ENCODE data around the gene EFHC1. TPM values are rescaled to one million over a fixed set of nuclear protein-coding genes. Genes with fewer than 3 reads are reported as not detected.

The EFHC1 gene
- polyA plus RNA-seq, 4 donors, result 48.8 to 59.9 (median 52.0) TPM

DNA sequence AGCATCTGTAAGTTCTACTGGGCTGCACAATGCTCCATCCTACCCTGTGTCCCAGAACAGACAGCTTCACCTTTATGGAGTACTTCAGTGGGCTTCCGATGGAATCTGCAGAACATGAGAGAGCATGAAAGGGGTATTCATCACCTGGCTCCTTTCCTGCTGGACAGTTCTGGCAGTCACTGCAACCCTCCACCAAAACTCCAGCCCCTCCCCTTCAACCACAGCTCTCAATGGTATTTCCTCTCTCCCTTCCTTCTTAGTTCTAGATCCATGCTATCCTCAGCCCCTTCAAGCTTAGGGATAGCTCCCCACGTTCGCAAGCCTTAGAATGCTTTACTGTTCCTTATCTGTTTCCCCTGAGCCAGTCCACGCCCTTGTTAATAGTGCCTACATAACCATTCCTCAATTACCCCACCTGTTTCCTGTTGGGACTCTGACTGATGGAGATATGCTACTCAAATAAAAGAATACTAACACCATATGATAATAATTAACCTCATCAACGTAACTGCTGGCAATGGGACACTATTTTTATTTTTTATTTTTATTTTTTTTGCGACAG is 130.0 kb downstream of the EFHC1 start:
- DNase-seq (ENCODE audit: low read depth in 4 of 4, low spot score in 3 of 4), result no peak

DNA sequence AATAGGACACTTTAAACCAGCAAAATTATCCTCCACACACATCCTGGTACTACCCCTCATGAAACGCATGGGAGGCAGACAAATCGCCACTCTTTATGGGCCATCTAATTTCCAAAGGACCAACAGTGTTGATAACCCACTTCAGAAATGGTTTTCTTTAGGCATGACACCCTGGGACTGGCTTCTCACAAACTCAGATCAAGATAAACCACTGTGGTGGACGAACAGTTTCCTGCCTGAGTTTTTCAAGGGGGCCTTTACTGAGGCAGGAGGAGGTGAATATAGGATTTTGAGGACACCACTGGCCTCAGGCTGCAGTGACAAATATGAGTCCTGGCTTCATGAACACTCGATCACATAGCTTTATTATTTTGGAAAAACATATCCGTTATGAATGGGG is 130.7 kb downstream of the EFHC1 start:
- DNase-seq (ENCODE audit: low read depth in 4 of 4, low spot score in 3 of 4), result no peak

DNA sequence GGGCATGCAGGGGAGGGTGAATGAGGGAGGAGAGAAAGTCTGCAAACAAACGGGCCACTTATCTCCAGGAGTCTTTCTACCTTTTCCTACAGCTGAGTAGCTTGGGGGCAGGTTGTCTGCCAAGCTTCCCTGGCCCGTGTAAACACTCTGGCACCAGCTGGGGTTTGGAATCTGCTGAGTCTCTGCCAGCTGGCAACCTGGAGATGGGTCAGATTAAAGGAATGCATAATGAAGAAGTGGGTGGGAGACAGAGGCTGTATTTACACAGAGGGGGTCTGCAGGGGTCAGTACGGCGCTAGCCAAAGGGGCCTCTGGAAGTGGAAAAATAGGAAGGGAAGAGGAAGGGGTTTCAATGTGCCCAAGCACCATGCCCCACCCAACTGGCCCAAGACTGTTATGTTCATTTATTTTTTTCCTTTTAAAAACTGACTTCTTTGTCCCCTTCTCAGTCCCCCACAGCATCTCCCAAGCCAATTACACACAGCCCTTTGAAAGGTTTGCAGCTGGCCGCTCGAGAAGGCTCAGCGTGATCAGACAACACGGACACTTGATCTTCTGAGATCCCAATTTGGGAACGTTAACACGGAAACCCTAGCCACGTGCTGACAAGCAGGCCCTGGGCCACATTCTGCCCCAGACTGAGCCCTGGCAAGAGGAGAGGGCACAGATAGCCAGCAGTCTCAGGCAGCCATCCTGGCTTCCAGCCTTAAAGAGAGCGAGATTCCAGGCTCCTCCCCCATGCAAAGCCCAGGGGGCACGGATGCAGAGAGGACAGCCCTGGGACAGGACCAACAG is 131.5 kb downstream of the EFHC1 start:
- DNase-seq (ENCODE audit: low read depth in 4 of 4, low spot score in 3 of 4), result peak in 1 of 4 donors; percentile 36

DNA sequence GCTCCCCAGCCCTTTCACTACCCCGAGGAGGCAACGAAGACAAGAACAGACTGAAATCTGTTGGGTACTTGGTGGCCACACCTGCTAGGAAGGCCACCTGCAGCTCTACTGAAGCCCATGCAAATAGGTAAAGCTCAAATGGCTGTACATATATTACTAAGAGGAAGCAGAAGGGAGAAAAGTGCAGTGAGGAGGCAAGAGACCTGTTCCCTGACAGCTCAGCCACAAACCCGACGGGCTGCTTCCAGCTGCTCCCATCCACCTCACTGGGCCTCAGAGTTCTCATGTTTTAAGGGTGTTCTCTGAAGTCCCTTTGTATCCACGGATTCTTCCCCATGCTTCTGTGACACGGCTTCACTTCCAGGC is 132.1 kb downstream of the EFHC1 start:
- no peak for DNase-seq (ENCODE audit: low read depth in 4 of 4, low spot score in 3 of 4)

DNA sequence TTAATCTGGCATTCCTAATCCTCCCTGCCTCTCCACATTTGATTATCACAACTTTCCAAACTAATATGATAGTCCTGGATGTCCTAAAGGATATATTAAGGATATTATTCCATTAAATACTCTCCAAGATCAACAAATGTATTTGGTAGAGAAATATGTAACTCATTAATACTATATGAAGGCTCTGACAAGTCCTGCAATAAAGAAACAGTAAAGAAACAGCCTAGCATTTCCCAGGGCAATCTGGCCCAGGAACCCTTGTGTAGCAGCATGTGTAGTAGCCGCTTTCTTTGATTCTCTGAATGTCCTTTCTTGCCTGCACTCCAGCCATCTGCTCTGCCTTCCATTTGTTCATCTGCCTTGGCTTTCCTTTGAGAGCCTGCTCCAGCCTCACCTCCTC is 133.0 kb downstream of the EFHC1 start:
- no peak for DNase-seq (ENCODE audit: low read depth in 4 of 4, low spot score in 3 of 4)

DNA sequence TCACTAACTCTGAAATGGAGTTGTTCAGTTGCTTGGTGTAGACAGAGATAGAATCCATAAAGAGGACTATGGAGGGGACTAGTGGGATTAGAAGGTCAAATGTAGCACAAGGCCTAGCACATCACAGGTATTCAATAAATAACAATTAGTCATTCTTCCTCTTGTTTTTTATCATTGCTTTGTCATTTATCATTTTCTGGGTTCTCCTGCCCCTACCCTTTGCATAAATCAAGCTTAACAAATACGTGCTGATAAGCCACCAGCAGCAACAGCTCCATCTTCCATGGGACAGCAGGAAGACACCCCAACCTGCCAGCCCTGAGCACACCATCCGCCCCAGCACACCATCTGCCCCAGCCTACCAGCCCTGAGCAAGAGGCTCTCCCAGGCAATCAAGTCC is 133.6 kb downstream of the EFHC1 start:
- DNase-seq (ENCODE audit: low read depth in 4 of 4, low spot score in 3 of 4), result no peak

DNA sequence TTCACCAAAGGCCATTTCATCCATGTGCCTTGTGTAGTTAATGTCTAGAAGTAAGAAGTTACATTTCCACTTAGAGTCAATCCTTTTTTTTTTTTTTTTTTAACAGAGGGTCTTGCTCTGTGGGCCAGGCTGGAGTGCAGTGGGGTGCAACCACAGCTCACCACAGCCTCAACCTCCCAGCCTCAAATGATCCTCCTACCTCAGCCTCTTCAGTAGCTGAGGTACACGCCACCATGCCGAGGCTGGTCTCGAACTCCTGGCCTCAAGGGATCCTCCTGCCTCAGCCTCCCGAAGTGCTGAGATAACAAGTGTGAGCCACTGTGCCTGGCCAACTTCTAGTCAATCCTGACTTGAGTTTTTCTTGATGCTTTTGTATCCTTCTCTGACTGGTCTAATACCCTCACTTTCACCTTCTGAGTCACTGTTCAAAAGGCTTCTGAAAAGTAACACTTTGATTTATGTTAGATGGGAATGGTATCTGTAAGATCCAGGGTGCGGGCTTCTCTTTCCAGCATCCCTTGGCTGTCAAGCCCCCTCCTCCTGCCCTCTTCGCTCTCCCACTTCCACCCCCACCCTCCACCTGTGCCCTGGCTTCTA is 134.6 kb downstream of the EFHC1 start:
- no peak for DNase-seq (ENCODE audit: low read depth in 4 of 4, low spot score in 3 of 4)

DNA sequence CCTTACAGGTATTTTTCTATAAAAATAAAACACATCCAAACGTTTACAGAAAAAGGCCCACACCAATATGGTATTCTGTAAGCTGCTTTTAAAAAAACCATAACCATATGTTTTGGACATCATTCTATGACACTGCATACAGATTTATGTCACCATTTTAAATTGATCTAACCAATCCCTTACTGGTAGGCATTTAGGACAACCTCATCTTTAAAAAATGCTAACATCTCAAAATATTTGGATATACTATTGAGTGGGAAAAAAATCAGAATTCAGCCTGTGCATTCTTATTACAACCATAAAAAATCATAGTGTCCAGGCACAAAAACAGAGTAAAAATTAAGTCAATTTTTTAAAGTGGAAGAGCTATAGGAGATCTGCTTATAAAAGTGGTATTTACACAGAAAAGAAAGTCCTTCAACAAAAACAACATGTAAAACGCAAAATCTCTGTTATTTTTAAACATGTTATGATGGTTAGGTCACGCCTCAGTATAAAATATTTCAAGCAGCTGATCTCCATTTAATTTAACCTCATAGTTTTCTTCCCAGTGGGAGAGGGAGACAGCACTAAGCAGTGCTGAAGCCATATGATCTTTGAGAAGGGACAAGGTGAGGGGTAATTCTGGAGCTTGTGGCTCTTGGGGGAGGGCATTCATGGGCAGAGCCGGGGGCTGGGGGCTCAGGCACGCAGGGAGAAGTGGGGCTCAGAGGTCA is 135.5 kb downstream of the EFHC1 start:
- no peak for DNase-seq (ENCODE audit: low read depth in 4 of 4, low spot score in 3 of 4)

DNA sequence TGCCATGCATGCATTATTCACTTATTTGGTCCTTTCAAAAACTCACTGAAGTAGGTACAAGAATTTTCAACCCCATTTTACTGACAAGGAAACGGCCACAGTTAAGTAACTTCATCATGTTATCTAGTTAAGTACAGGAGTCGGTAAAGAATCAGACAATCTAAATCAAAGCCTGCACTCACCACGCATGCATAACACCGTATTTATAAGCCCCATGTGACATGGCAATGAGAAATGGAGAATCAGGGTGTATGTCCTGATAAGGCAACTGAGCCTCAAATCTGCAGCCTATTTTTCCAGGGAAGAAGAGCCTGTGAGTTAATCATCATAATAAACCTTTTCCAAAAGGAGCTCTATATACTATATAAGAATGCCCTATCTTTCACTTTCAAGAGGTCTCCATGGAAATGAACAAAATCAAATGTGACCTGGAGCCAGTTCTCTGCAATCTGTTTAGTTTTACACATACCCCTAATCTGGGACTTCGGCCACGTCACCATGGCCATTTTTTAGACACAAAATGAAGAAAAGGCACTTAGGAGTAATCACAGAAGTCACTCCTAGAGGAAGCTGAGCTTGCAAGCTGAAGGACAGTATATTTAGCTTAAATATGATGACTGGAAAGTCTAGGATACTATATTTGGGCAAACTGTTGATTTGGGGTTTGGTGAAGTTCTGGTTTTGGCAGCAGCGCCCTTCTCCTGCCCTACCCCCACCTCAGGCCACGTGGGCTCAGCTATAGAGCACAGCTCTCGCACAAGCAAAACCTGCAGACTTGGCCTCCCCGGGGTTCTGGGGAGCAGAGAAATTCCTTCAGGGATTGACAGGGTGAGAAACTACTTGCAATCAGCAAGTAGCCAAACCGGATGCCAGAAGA is 137.5 kb downstream of the EFHC1 start:
- no peak for DNase-seq (ENCODE audit: low read depth in 4 of 4, low spot score in 3 of 4)

DNA sequence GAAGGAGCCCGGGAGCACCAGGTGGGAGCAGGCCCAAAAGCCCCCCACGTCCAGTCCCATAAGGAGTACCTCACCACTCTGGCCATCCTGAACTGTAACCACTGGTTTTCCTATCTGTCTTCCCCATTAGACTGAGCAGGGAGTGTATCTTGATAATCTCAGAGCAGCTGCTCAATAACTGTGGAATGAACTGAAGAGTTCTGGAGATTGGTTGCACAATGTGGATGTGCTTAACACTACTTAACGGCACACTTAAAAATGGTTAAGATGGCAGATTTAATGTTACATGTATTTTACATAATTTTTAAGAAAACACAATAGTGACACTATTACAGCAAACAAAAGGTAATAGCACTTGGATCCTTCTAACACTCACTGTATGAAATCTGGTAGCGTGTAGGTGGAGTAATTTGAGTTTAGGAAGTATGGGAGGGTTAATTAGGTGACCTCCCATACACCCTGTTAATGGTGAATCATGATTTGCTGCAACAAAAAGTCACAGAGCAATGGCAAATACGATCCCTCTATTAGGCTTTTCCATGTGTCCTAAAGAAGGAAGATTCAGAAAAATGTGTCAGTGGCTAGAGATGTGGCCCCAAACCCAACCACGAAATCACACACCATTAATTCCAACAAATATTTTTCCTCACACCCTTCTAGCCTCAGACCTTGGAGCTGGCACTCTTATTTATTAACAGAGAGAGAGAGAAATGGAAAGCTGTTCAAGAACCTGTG is 138.3 kb downstream of the EFHC1 start:
- no peak for DNase-seq (ENCODE audit: low read depth in 4 of 4, low spot score in 3 of 4)

DNA sequence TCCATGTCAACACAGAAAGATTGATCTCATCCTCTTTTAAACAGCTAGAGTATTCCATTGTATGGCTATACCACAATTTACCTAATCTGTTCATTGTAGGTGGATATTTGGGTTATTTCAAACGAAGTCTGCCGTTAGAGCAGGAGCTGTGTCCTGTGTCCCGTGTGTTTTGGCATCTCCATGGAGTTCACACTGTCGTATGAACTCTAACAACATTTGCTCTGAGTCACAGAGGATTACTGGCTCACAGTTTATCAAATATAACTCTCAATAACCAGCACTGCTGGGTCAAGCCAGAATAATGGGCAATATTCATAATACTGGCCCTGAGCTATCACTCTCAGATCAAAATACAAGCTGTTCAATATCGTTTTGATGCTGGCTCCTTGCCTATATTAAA is 140.3 kb downstream of the EFHC1 start:
- no peak for DNase-seq (ENCODE audit: low read depth in 4 of 4, low spot score in 3 of 4)

DNA sequence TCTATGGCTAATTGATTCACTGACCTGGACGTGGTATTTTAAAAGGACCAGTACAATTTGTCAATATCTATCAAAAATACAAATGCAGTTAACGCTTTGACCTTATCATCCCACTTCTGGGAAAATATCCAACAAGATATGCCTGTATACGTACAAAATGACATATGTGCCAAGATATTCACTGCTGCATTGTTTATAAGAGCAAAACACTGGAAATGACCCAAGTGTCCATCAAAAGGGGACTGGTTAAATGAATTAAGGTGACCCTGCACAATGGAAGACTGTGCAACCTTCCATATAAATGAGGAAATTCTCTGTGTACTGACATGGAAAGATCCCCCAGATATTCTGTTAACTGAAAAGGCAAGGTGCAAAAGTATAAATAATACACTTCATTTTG is 142.8 kb downstream of the EFHC1 start:
- no peak for DNase-seq (ENCODE audit: low read depth in 4 of 4, low spot score in 3 of 4)

DNA sequence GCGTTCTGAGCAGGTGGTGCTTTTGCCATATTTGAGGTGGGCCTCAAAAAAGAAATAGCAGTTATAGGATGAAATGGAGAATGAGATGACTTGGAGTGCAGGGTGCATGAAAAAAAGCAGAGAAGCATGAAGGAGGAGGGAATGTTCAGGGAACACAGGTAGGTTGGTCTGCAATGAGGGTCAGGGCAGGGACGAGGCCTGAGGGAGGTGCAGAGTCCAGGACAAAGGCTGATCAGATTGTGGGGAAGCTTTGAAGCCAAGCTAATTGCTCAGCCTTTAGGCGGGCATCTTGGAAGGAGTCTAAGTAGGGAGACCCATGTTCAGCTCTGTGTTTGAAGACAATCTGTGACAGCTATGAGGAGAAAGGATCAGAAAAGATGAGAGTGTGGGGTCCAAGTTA is 144.7 kb downstream of the EFHC1 start:
- DNase-seq (ENCODE audit: low read depth in 4 of 4, low spot score in 3 of 4), result no peak

DNA sequence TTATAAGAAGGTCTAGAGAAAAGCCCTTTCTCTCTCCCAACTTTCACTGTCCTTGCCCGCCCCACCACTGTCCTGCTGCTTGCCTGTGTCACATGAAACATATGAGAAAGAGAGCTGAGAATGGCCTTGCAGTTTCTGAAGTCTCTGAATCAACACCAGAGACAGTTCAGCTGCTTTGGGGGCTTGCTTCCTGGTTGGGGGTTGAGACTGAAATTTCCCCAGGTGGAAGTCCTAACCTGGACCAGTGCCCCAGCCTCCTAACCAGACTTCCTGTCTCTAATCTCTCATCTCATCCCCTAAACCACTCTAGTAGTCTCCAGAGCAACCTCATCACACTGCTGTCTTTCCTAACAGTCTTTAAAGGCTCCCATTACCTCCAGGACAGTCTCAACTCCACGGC is 146.1 kb downstream of the EFHC1 start:
- DNase-seq (ENCODE audit: low read depth in 4 of 4, low spot score in 3 of 4), result no peak

DNA sequence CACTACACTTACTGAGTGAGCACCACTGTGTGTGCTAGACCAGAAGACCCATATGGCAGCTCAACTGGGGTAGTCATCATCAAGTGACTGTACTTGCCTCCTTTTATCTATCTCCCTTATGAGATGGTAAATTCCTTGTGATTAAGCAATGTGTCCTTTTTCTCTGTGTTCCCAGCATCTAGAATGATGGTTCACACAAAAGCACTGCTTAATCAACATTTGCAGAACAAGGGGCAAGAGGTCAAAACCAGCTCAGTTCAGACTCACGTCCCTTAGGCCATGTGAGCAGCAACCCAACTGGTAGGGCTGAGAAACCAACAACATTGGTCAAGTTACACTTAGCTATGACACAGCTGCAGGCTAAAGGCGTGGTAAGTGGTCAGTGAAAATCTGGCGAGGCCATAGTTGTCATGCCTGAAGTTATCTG is 146.7 kb downstream of the EFHC1 start:
- no peak for DNase-seq (ENCODE audit: low read depth in 4 of 4, low spot score in 3 of 4)

DNA sequence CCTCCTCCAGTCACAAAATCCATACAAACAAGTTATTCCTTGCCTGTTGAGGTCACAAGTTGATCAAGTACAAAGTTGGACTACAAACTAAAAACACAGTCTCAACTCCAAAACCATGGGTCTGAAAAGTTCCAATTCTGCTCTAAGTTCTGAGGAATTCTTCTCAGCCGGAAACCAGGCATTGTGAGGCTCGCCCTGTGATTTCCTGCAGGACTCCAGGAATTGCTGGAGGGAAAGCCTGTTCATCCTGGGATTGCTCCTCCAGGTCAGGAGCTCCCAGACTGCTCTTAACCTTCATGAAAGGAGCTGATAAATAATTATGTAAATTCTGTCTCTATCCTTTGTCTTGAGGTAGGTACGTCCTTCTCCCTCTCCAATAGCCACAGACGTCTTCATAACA is 148.2 kb downstream of the EFHC1 start:
- DNase-seq (ENCODE audit: low read depth in 4 of 4, low spot score in 3 of 4), result no peak

DNA sequence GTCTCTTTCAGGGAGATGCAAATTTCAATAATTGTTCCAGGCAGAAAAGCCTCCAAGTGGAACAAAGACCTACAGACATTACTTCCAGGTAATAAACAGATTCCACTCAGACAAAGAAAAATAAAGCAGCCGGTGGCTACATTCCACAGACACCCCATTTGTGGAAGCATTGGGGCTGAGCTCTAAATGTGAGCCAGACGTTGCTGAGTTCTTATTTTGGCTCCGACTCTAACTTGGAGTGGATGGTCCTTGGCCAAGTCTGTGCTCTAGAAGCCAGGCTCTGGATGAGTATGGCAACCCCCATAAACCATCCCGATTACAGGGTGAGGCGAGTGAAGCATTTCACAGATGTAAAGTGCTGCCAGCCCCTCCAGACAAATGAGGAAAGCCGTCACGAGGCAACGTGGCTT is 150.2 kb downstream of the EFHC1 start:
- DNase-seq (ENCODE audit: low read depth in 4 of 4, low spot score in 3 of 4), result no peak

DNA sequence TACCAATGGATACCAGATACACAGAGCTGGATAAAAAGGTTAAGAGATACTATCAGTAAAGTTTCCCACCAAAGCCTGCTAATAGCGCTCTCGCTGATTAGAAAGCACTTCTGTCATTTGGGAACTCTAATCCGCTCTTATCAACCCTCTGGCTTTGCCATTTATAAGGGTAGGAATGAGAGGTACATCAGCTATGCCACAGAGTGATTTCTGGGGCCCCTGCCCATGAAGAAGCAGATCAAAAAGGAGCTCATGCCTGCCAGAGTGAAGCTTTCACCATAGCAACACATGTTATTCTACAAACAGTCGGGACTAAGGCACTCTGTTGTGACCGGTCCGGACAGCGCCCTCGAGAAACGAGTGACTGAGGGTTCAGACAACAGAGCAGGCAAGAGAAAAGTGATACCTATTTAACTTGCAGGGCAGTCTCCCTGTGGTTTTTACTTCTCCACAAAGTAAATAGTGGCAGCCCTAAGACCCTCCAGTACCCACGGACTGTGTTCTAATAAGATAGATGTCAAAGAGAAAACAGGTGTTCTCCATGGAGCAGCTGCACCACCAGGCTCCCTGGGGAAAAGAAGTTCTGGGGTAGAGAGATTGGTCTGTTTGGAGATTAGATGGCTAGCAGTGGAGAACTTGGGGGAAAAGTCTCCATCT is 151.1 kb downstream of the EFHC1 start:
- no peak for DNase-seq (ENCODE audit: low read depth in 4 of 4, low spot score in 3 of 4)

DNA sequence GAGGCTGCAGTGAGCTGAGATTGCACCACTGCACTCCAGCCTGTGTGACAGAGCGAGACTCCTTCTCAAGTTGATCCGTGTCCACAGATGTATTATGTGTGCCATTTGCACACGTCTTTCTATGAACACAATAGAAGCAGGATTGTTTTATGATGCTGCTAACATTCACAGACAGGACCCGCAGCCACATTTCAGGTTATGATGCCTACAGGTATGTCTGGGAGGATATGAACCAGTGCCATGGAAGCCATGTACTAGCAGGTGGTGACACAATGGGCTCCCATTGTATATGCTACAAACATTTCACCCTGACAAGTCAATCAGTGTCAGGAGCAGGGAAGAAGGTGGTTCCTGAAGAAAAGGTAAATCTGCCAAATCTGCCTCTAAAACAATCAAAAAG is 152.4 kb downstream of the EFHC1 start:
- DNase-seq (ENCODE audit: low read depth in 4 of 4, low spot score in 3 of 4), result no peak
